ENCODE data around the gene GPR34.

Gene GPR34

GRCh38 chrX:41737065-41737464, 48.3 kb downstream of the GPR34 start:
- DNase-seq, result no peak

GRCh38 chrX:41739871-41740270, 51.1 kb downstream of the GPR34 start:
- DNase-seq, result no peak
